ENCODE measurements around the gene MICAL2.

Gene MICAL2

GRCh38 chr11:12120031-12121008, 9.9 kb downstream of the MICAL2 start:
- DNase-seq: no peak

- DNase-seq: no peak
These were observed 10.6 kb downstream of the MICAL2 start for GRCh38 chr11:12121011-12121410.

- no peak for DNase-seq
These were observed 11.1 kb downstream of the MICAL2 start for GRCh38 chr11:12121517-12121916.

- DNase-seq: no peak
These were observed 11.7 kb downstream of the MICAL2 start for GRCh38 chr11:12122083-12122482.

- no peak for DNase-seq
These were observed 12.9 kb downstream of the MICAL2 start for GRCh38 chr11:12123273-12123672.

GRCh38 chr11:12123799-12124198, 13.4 kb downstream of the MICAL2 start:
- DNase-seq: no peak

GRCh38 chr11:12124306-12124705, 13.9 kb downstream of the MICAL2 start:
- DNase-seq: no peak

GRCh38 chr11:12125609-12126149, 15.3 kb downstream of the MICAL2 start:
- no peak for DNase-seq

GRCh38 chr11:12126344-12127019, 16.1 kb downstream of the MICAL2 start:
- peak in 1 of 2 donors; percentile 31 for DNase-seq

- no peak for DNase-seq
These were observed 17.0 kb downstream of the MICAL2 start for GRCh38 chr11:12127206-12127898.

GRCh38 chr11:12128301-12128751, 17.9 kb downstream of the MICAL2 start:
- DNase-seq: no peak

- no peak for DNase-seq
These were observed 18.8 kb downstream of the MICAL2 start for GRCh38 chr11:12129227-12129626.

GRCh38 chr11:12130180-12130980, 20.0 kb downstream of the MICAL2 start:
- no peak for DNase-seq

GRCh38 chr11:12131943-12132789, 21.8 kb downstream of the MICAL2 start:
- DNase-seq: no peak

- no peak for DNase-seq
These were observed 22.4 kb downstream of the MICAL2 start for GRCh38 chr11:12132790-12133145.

GRCh38 chr11:12133547-12134235, 23.3 kb downstream of the MICAL2 start:
- DNase-seq: no peak

- DNase-seq: peak in 1 of 2 donors; percentile 29
These were observed 23.8 kb downstream of the MICAL2 start for GRCh38 chr11:12134236-12134585.

- DNase-seq: no peak
These were observed 24.8 kb downstream of the MICAL2 start for GRCh38 chr11:12135185-12135584.

GRCh38 chr11:12137005-12137690, 26.8 kb downstream of the MICAL2 start:
- DNase-seq: no peak

Data from CD4-positive, alpha-beta T cell treated with Interleukin-1 beta for 1 hour (primary cell).